Keratinocyte (primary cell): ENCODE data around the gene GLI3. TPM values are rescaled to one million over a fixed set of nuclear protein-coding genes. Genes with fewer than 3 reads are reported as not detected.
A peak's percentile ranks its signal among the peaks of the same experiment; 100 is the strongest.

ENCODE experiments used
- DNase-seq: peaks from one replicate; pipeline ENCODE4 v3.0.0-alpha.2; 2011; ENCODE audit warnings: low read depth, missing footprints, low spot score
- FAIRE-seq: peaks from 2 replicates; lab custom pipeline; 2011; peaks lifted over from hg19 to GRCh38; lab: Jason Lieb, UNC
- H2AFZ ChIP-seq: 2 replicates; pipeline ENCODE4 v1.6.0; 2012; ENCODE audit warnings: low read length, control low read depth, inconsistent platforms; ENCODE audit not compliant: control insufficient read depth
- H3K27ac ChIP-seq: 2 replicates; pipeline ENCODE4 v1.5.1; 2011; ENCODE audit warnings: low read length; ENCODE audit not compliant: control insufficient read depth, insufficient read depth
- H3K27me3 ChIP-seq: 3 replicates; pipeline ENCODE4 v1.6.0; 2011; ENCODE audit warnings: low read length; ENCODE audit not compliant: control insufficient read depth, insufficient read depth; ENCODE audit errors: extremely low read depth
- H3K36me3 ChIP-seq, 2 experiments: 2 replicates in 1 of 2; 3 replicates in 1 of 2; pipeline ENCODE4 v1.5.1; 2011; ENCODE audit warnings: low read length in 2 of 2, mild to moderate bottlenecking in 1 of 2; ENCODE audit not compliant: control insufficient read depth in 2 of 2, insufficient read depth in 2 of 2; ENCODE audit errors: extremely low read depth in 1 of 2
- H3K4me1 ChIP-seq: 3 replicates; pipeline ENCODE4 v1.5.1; 2011; ENCODE audit warnings: low read length; ENCODE audit not compliant: control insufficient read depth, insufficient read depth; ENCODE audit errors: extremely low read depth
- H3K4me2 ChIP-seq: 3 replicates; pipeline ENCODE4 v1.6.0; 2011; ENCODE audit warnings: low read depth, low read length; ENCODE audit not compliant: control insufficient read depth, insufficient read depth; ENCODE audit errors: extremely low read depth
- H3K4me3 ChIP-seq, 3 experiments: fragments of 200-600 bp in 1 of 3; sonication (generic) in 1 of 3; 2 replicates in 2 of 3; 3 replicates in 1 of 3; pipeline ENCODE4 v1.5.1; 2011 to 2016; ENCODE audit warnings: low read length in 3 of 3, mild to moderate bottlenecking in 3 of 3, control low read depth in 2 of 3, inconsistent platforms in 1 of 3, low read depth in 1 of 3, mixed read lengths in 1 of 3, mixed run types in 1 of 3, moderate library complexity in 1 of 3; ENCODE audit not compliant: control insufficient read depth in 2 of 3, insufficient read depth in 2 of 3; ENCODE audit errors: extremely low read depth in 1 of 3
- H3K79me2 ChIP-seq: 2 replicates; pipeline ENCODE4 v1.6.0; 2012; ENCODE audit warnings: low read length; ENCODE audit not compliant: control insufficient read depth, insufficient read depth
- H3K9ac ChIP-seq: 3 replicates; pipeline ENCODE4 v1.6.0; 2011; ENCODE audit warnings: low read length; ENCODE audit not compliant: control insufficient read depth, insufficient read depth; ENCODE audit errors: extremely low read depth
- H3K9me1 ChIP-seq: 3 replicates; pipeline ENCODE4 v1.6.0; 2011; ENCODE audit warnings: low read length; ENCODE audit not compliant: control insufficient read depth, insufficient read depth; ENCODE audit errors: extremely low read depth
- H3K9me3 ChIP-seq: 2 replicates; pipeline ENCODE4 v1.5.1; 2012; ENCODE audit warnings: low read depth, low read length; ENCODE audit not compliant: control insufficient read depth
- H4K20me1 ChIP-seq: 3 replicates; pipeline ENCODE4 v1.6.0; 2011; ENCODE audit warnings: low read length; ENCODE audit not compliant: control insufficient read depth, insufficient read depth; ENCODE audit errors: extremely low read depth
- EZH2 ChIP-seq: IDR thresholded peaks from one replicate; pipeline ENCODE4 v1.6.1; 2012; ENCODE audit warnings: inconsistent platforms, mild to moderate bottlenecking, low read length, moderate library complexity
- dilution Hi-C: fragments of 300-500 bp; cut with MboI; formaldehyde crosslinking; loops from one replicate; pipeline ENCODE4 v1.7.0; 2020; ENCODE audit warnings: low sequenced_read_pairs; ENCODE audit not compliant: extremely low pct_ligation_motif_present
- polyA plus RNA-seq, 5 experiments: library from polyadenylated mRNA; depleted of rRNA in 3 of 5; stranded (reverse) in 3 of 5; stranded (forward) in 1 of 5; unstranded in 1 of 5; fragments of >200 nt; gene quantifications; 1 replicate in 1 of 5; 2 replicates in 3 of 5; 3 replicates in 1 of 5; pipeline versions ENCODE4 v1.2.1 to v1.2.3, GENCODE V29; 2011 to 2012; ENCODE audit warnings: missing spikeins in 2 of 5, low read depth in 1 of 5, low replicate concordance in 1 of 5
- TF ChIP-seq, protein P1 (sequence below), 3 experiments: IDR thresholded peaks in 1 of 3; conservative IDR thresholded peaks in 1 of 3; optimal IDR thresholded peaks in 1 of 3; 2 replicates in 2 of 3; 3 replicates in 1 of 3; pipeline versions ENCODE3 to v1.5.1; 2011; ENCODE audit warnings: low read length in 3 of 3, mild to moderate bottlenecking in 3 of 3, moderate library complexity in 2 of 3, control low read depth in 1 of 3, inconsistent platforms in 1 of 3; ENCODE audit not compliant: insufficient read depth in 2 of 3; ENCODE audit errors: extremely low read depth in 1 of 3

Gene GLI3
- polyA plus RNA-seq, 1 donor (not counting 4 experiments of a cell fraction or from before 2014, with no cell fraction given): 3.6 TPM

GRCh38 chr7:41977661-41978060, 259.3 kb downstream of the GLI3 start:
- FAIRE-seq (no peak), DNase-seq (no peak)
- TF ChIP-seq, protein P1, sequence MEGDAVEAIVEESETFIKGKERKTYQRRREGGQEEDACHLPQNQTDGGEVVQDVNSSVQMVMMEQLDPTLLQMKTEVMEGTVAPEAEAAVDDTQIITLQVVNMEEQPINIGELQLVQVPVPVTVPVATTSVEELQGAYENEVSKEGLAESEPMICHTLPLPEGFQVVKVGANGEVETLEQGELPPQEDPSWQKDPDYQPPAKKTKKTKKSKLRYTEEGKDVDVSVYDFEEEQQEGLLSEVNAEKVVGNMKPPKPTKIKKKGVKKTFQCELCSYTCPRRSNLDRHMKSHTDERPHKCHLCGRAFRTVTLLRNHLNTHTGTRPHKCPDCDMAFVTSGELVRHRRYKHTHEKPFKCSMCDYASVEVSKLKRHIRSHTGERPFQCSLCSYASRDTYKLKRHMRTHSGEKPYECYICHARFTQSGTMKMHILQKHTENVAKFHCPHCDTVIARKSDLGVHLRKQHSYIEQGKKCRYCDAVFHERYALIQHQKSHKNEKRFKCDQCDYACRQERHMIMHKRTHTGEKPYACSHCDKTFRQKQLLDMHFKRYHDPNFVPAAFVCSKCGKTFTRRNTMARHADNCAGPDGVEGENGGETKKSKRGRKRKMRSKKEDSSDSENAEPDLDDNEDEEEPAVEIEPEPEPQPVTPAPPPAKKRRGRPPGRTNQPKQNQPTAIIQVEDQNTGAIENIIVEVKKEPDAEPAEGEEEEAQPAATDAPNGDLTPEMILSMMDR (optimal IDR thresholded peaks at IDR 0.05 in 1 of 3, IDR thresholded peaks at IDR 0.05 in 1 of 3, conservative IDR thresholded peaks at IDR 0.05 in 1 of 3; ENCODE audit: extremely low read depth in 1 of 3, insufficient read depth in 2 of 3, low read length in 3 of 3): no peak
- no peak for TF ChIP-seq EZH2
- H3K9me3 ChIP-seq: no peaks in the 10 kb centered on the region
- H4K20me1 ChIP-seq: no peaks in the 10 kb centered on the region
- H3K79me2 ChIP-seq: no peaks in the 10 kb centered on the region
- H3K36me3 ChIP-seq: peaks cover 6 to 16% of the 10 kb centered on the region in 2 experiments
- dilution Hi-C loops: no loop called here
- H3K27ac ChIP-seq: no peak overlapping the region
- no peak overlapping the region for H3K9ac ChIP-seq
- H3K4me2 ChIP-seq: no peak overlapping the region
- H3K4me3 ChIP-seq: no peak overlapping the region
- no peaks in the 10 kb centered on the region for H3K9me1 ChIP-seq
- no peaks in the 10 kb centered on the region for H3K27me3 ChIP-seq
- no peaks in the 10 kb centered on the region for H3K4me1 ChIP-seq
- no peak overlapping the region for H2AFZ ChIP-seq

GRCh38 chr7:41977151-41977651, 259.8 kb downstream of the GLI3 start:
- no peaks in the 10 kb centered on the region for H3K27me3 ChIP-seq
- no peak overlapping the region for H2AFZ ChIP-seq
- H3K9me1 ChIP-seq: no peaks in the 10 kb centered on the region
- H3K4me3 ChIP-seq: no peak overlapping the region
- H3K9ac ChIP-seq: no peak overlapping the region
- H3K4me2 ChIP-seq: no peak overlapping the region
- H3K79me2 ChIP-seq: no peaks in the 10 kb centered on the region
- no peak for TF ChIP-seq EZH2
- TF ChIP-seq, protein P1 (optimal IDR thresholded peaks at IDR 0.05 in 1 of 3, IDR thresholded peaks at IDR 0.05 in 1 of 3, conservative IDR thresholded peaks at IDR 0.05 in 1 of 3; ENCODE audit: extremely low read depth in 1 of 3, insufficient read depth in 2 of 3, low read length in 3 of 3): peak; percentile 73 to 76 (median 74)
- H4K20me1 ChIP-seq: no peaks in the 10 kb centered on the region
- no peaks in the 10 kb centered on the region for H3K9me3 ChIP-seq
- no peak for DNase-seq
- no peak overlapping the region for H3K27ac ChIP-seq
- H3K36me3 ChIP-seq: peaks cover 7 to 18% of the 10 kb centered on the region in 2 experiments
- no peaks in the 10 kb centered on the region for H3K4me1 ChIP-seq
- peak; percentile 66 for FAIRE-seq
- dilution Hi-C loops: no loop called here
